Uterus (tissue), 2 donors: ENCODE measurements around the gene DDX46.

Source experiments
- CTCF ChIP-seq, 4 experiments: fragments of 200-600 bp in 2 of 4; fragments of 450-650 bp in 2 of 4; sonication (generic) in 2 of 4; IDR thresholded peaks; one replicate each; pipeline ENCODE4 v1.5.1; 2016 to 2019; ENCODE audit warnings: antibody characterized with exemption in 4 of 4, mild to moderate bottlenecking in 2 of 4, moderate library complexity in 1 of 4
- POLR2A ChIP-seq, 2 donors: fragments of 450-650 bp; IDR thresholded peaks; one replicate each; pipeline ENCODE4 v1.6.1; 2016; ENCODE audit warnings: antibody characterized with exemption in 2 of 2, mild to moderate bottlenecking in 1 of 2, moderate library complexity in 1 of 2

- TF ChIP-seq CTCF (IDR thresholded peaks at IDR 0.05) (no peak), POLR2A (IDR thresholded peaks at IDR 0.05) (no peak)
Measured at GRCh38 chr5:134741052-134741451, 17.5 kb upstream of the DDX46 start.
